SK-N-SH treated with all-trans-retinoic acid at 6 μM for 48 hours (cell line): ENCODE results near the gene HOXA6.

Source experiments
- ATAC-seq: fragments of 200-7000 bp; cut with Tn5 transposase; 3 replicates; pipeline ENCODE4 v1.9.1; 2020; ENCODE audit warnings: mild to moderate bottlenecking, moderate library complexity
- ARNTL ChIP-seq: fragments of 450-650 bp; formaldehyde crosslinking; IDR thresholded peaks from 2 replicates; pipeline ENCODE4 v1.5.0; 2020; ENCODE audit warnings: low read depth, mild to moderate bottlenecking, moderate library complexity, borderline replicate concordance
- BACH2 ChIP-seq: fragments of 250-450 bp; sonication (Bioruptor Pico); IDR thresholded peaks from 2 replicates; pipeline ENCODE4 v1.9.0; 2021; ENCODE audit warnings: mild to moderate bottlenecking, borderline replicate concordance
- CREB5 ChIP-seq: fragments of 250-450 bp; sonication (Bioruptor Pico); IDR thresholded peaks from 2 replicates; pipeline ENCODE4 v1.5.1; 2020; ENCODE audit warnings: low read depth, mild to moderate bottlenecking, moderate library complexity
- CSDC2 ChIP-seq: fragments of 250-450 bp; sonication (Bioruptor Pico); IDR thresholded peaks from 2 replicates; pipeline ENCODE4 v1.5.0; 2020; ENCODE audit warnings: mild to moderate bottlenecking, moderate library complexity
- CSRNP3 ChIP-seq: fragments of 250-450 bp; sonication (Bioruptor Pico); IDR thresholded peaks from 2 replicates; pipeline ENCODE4 v1.5.1; 2021; ENCODE audit warnings: mild to moderate bottlenecking, moderate library complexity
- ESRRG ChIP-seq: fragments of 250-450 bp; sonication (Bioruptor Pico); IDR thresholded peaks from 2 replicates; pipeline ENCODE4 v1.6.1; 2021; ENCODE audit warnings: mild to moderate bottlenecking
- GLIS3 ChIP-seq: fragments of 250-450 bp; sonication (Bioruptor Pico); IDR thresholded peaks from 2 replicates; pipeline ENCODE4 v1.5.0; 2020; ENCODE audit warnings: mild to moderate bottlenecking, moderate library complexity
- ISL1 ChIP-seq: fragments of 250-450 bp; sonication (Bioruptor Pico); IDR thresholded peaks from 2 replicates; pipeline ENCODE4 v2.1.2; 2022; ENCODE audit warnings: mild to moderate bottlenecking, moderate library complexity
- OSR1 ChIP-seq: fragments of 250-450 bp; sonication (Bioruptor Pico); IDR thresholded peaks from 2 replicates; pipeline ENCODE4 v1.8.0; 2022; ENCODE audit warnings: moderate library complexity, mild to moderate bottlenecking, inconsistent platforms
- PATZ1 ChIP-seq: fragments of 250-450 bp; sonication (Bioruptor Pico); IDR thresholded peaks from 2 replicates; pipeline ENCODE4 v1.8.0; 2020; ENCODE audit warnings: mild to moderate bottlenecking, moderate library complexity, borderline replicate concordance
- POU6F1 ChIP-seq: fragments of 250-450 bp; sonication (Bioruptor Pico); IDR thresholded peaks from 2 replicates; pipeline ENCODE4 v1.8.0; 2021; ENCODE audit warnings: low read depth, mild to moderate bottlenecking, moderate library complexity, borderline replicate concordance
- RARB ChIP-seq: fragments of 250-450 bp; sonication (Bioruptor Pico); IDR thresholded peaks from 2 replicates; pipeline ENCODE4 v1.8.0; 2021; ENCODE audit warnings: mild to moderate bottlenecking, moderate library complexity
- SNAI2 ChIP-seq: fragments of 250-450 bp; sonication (Bioruptor Pico); IDR thresholded peaks from 2 replicates; pipeline ENCODE4 v1.5.0; 2020; ENCODE audit warnings: mild to moderate bottlenecking, moderate library complexity
- TCF4 ChIP-seq: fragments of 250-450 bp; sonication (Bioruptor Pico); IDR thresholded peaks from 2 replicates; pipeline ENCODE4 v1.8.0; 2021; ENCODE audit warnings: mild to moderate bottlenecking, moderate library complexity, borderline replicate concordance
- TOX ChIP-seq: fragments of 250-450 bp; sonication (Bioruptor Pico); IDR thresholded peaks from 2 replicates; pipeline ENCODE4 v1.8.0; 2021; ENCODE audit warnings: mild to moderate bottlenecking, moderate library complexity, borderline replicate concordance
- TSHZ2 ChIP-seq: fragments of 250-450 bp; sonication (Bioruptor Pico); IDR thresholded peaks from 2 replicates; pipeline ENCODE4 v1.5.0; 2020; ENCODE audit warnings: mild to moderate bottlenecking, moderate library complexity
- ZC3H10 ChIP-seq: fragments of 250-450 bp; sonication (Bioruptor Pico); IDR thresholded peaks from 2 replicates; pipeline ENCODE4 v1.5.1; 2021; ENCODE audit warnings: mild to moderate bottlenecking, moderate library complexity
- ZFP3 ChIP-seq: fragments of 250-450 bp; sonication (Bioruptor Pico); IDR thresholded peaks from 2 replicates; pipeline ENCODE4 v1.5.0; 2020; ENCODE audit warnings: mild to moderate bottlenecking, moderate library complexity
- ZFP30 ChIP-seq: fragments of 450-650 bp; formaldehyde crosslinking; IDR thresholded peaks from 2 replicates; pipeline ENCODE4 v1.5.0; 2022; ENCODE audit warnings: mild to moderate bottlenecking, moderate library complexity
- ZNF565 ChIP-seq: fragments of 450-650 bp; formaldehyde crosslinking; conservative IDR thresholded peaks from 2 replicates; pipeline ENCODE4 v1.5.0; 2020; ENCODE audit warnings: low read depth, mild to moderate bottlenecking, moderate library complexity
- ZNF70 ChIP-seq: fragments of 450-650 bp; formaldehyde crosslinking; IDR thresholded peaks from 2 replicates; pipeline ENCODE4 v1.5.0; 2020; ENCODE audit warnings: mild to moderate bottlenecking, moderate library complexity
- ZNF8 ChIP-seq: fragments of 450-650 bp; formaldehyde crosslinking; IDR thresholded peaks from 2 replicates; pipeline ENCODE4 v1.5.0; 2020; ENCODE audit warnings: mild to moderate bottlenecking, moderate library complexity

HOXA6 gene

GRCh38 chr7:27180431-27181420 lies 33.2 kb upstream of the HOXA6 start:
- TF ChIP-seq ZNF70 (CRISPR knock-in tag) (no peak), RARB (CRISPR knock-in tag) (no peak), ISL1 (no peak), CREB5 (CRISPR knock-in tag) (no peak), CSDC2 (CRISPR knock-in tag) (no peak), GLIS3 (CRISPR knock-in tag) (no peak), TCF4 (no peak), POU6F1 (CRISPR knock-in tag) (no peak), ZNF565 (CRISPR knock-in tag) (no peak), PATZ1 (CRISPR knock-in tag) (no peak), TSHZ2 (CRISPR knock-in tag) (no peak), CSRNP3 (no peak), ZNF8 (CRISPR knock-in tag) (no peak), ZFP3 (CRISPR knock-in tag) (no peak), ARNTL (no peak), ESRRG (CRISPR knock-in tag) (no peak), OSR1 (CRISPR knock-in tag) (no peak)
- no peak for ATAC-seq

GRCh38 chr7:27179503-27180430 lies 32.2 kb upstream of the HOXA6 start:
- ATAC-seq = peak; percentile 88
- TF ChIP-seq RARB (CRISPR knock-in tag) = no peak
- no peak for TF ChIP-seq CREB5 (CRISPR knock-in tag)
- TF ChIP-seq TSHZ2 (CRISPR knock-in tag) = no peak
- TF ChIP-seq SNAI2 (CRISPR knock-in tag) = no peak
- no peak for TF ChIP-seq ESRRG (CRISPR knock-in tag)
- TF ChIP-seq CSRNP3 = no peak
- no peak for TF ChIP-seq ZNF8 (CRISPR knock-in tag)
- no peak for TF ChIP-seq ZFP3 (CRISPR knock-in tag)
- TF ChIP-seq ZFP30 (CRISPR knock-in tag) = no peak
- no peak for TF ChIP-seq BACH2 (CRISPR knock-in tag)
- no peak for TF ChIP-seq ZC3H10 (CRISPR knock-in tag)
- TF ChIP-seq TOX (CRISPR knock-in tag) = no peak
- TF ChIP-seq TCF4 = no peak
